Epithelial cell of proximal tubule (primary cell): ENCODE results near the gene SMLR1. TPM values are rescaled to one million over a fixed set of nuclear protein-coding genes. Genes with fewer than 3 reads are reported as not detected.

Experiments
- DNase-seq: peaks from one replicate; pipeline ENCODE4 v3.0.0-alpha.2; 2011; ENCODE audit warnings: low read depth
- H3K4me3 ChIP-seq: 2 replicates; pipeline ENCODE4 v1.5.1; 2011; ENCODE audit warnings: low read depth, mild to moderate bottlenecking, low read length
- CTCF ChIP-seq: conservative IDR thresholded peaks from 2 replicates; pipeline ENCODE4 v1.5.1; 2012; ENCODE audit warnings: low read depth, mild to moderate bottlenecking, low read length
- total RNA-seq: library from RNA; depleted of rRNA; stranded (reverse); fragments of >200 nt; gene quantifications from 2 replicates; pipeline ENCODE4 v1.2.3, GENCODE V29; 2015

The SMLR1 gene
- total RNA-seq, 1 donor from 2014 or later = not detected

- DNase-seq = no peak
- no peak overlapping the region for H3K4me3 ChIP-seq
- TF ChIP-seq CTCF = no peak
Observed at GRCh38 chr6:130825772-130826441, 1.3 kb upstream of the SMLR1 start.

- no peak for DNase-seq
- TF ChIP-seq CTCF = no peak
- no peak overlapping the region for H3K4me3 ChIP-seq
Observed at GRCh38 chr6:130826442-130827246, 562 bp upstream of the SMLR1 start.

GRCh38 chr6:130829333-130829910, 2.2 kb downstream of the SMLR1 start:
- no peak for TF ChIP-seq CTCF
- no peak for DNase-seq
- no peak overlapping the region for H3K4me3 ChIP-seq

GRCh38 chr6:130831607-130832006, 4.4 kb downstream of the SMLR1 start:
- H3K4me3 ChIP-seq = no peak overlapping the region
- DNase-seq = no peak
- TF ChIP-seq CTCF = no peak

- H3K4me3 ChIP-seq = no peak overlapping the region
- no peak for DNase-seq
- no peak for TF ChIP-seq CTCF
Observed at GRCh38 chr6:130833569-130833968, 6.4 kb downstream of the SMLR1 start.

- H3K4me3 ChIP-seq = no peak overlapping the region
- no peak for TF ChIP-seq CTCF
- DNase-seq = no peak
Observed at GRCh38 chr6:130834482-130835251, 7.5 kb downstream of the SMLR1 start.
